Endothelial cell of umbilical vein (primary cell): ENCODE results near the gene SIDT1. TPM values are rescaled to one million over a fixed set of nuclear protein-coding genes. Genes with fewer than 3 reads are reported as not detected.

Experiments used
- BruUV-seq: library from RNA; stranded (reverse); fragments of 400-500 nt; replicated peaks from 2 replicates; lab custom pipeline; 2021; lab: Mats Ljungman, UMichigan
- CTCF ChIA-PET: fragments of 300-600, 350-600 bp; sonication (Branson Sonifier 250); formaldehyde crosslinking; loops from one replicate; lab custom pipeline; 2021; ENCODE audit warnings: antibody characterized with exemption, inconsistent platforms; lab: Charles Lee
- POLR2A ChIA-PET: fragments of 300-600, 350-600 bp; sonication (Branson Sonifier 250); formaldehyde crosslinking; loops from one replicate; lab custom pipeline; 2021; ENCODE audit warnings: antibody characterized with exemption, inconsistent platforms; lab: Charles Lee
- DNase-seq: peaks from one replicate; pipeline ENCODE4 v3.0.0-alpha.2; 2011; ENCODE audit warnings: low read depth, low spot score
- FAIRE-seq: peaks from 2 replicates; lab custom pipeline; 2011; peaks lifted over from hg19 to GRCh38; lab: Jason Lieb, UNC
- H2AFZ ChIP-seq: 2 replicates; pipeline ENCODE4 v1.6.0; 2012; ENCODE audit warnings: low read depth, low read length, control low read depth, inconsistent platforms
- H3K27ac ChIP-seq: 2 replicates; pipeline ENCODE4 v1.5.1; 2011; ENCODE audit warnings: low read depth, mild to moderate bottlenecking, control low read depth, low read length, moderate library complexity; ENCODE audit not compliant: insufficient read depth
- H3K27me3 ChIP-seq, 2 experiments: 2 replicates each; pipeline versions ENCODE4 v1.6.0 to v1.6.1; 2011; ENCODE audit warnings: low read length in 2 of 2, mixed read lengths in 1 of 2; ENCODE audit not compliant: control insufficient read depth in 2 of 2, insufficient read depth in 2 of 2
- H3K36me3 ChIP-seq, 2 experiments: 2 replicates in 1 of 2; 3 replicates in 1 of 2; pipeline ENCODE4 v1.5.1; 2011; ENCODE audit warnings: low read length in 2 of 2, mild to moderate bottlenecking in 1 of 2, moderate library complexity in 1 of 2; ENCODE audit not compliant: control insufficient read depth in 2 of 2, insufficient read depth in 2 of 2; ENCODE audit errors: extremely low read depth in 1 of 2
- H3K4me1 ChIP-seq: 3 replicates; pipeline ENCODE4 v1.5.1; 2011; ENCODE audit warnings: mild to moderate bottlenecking, low read length; ENCODE audit not compliant: control insufficient read depth, insufficient read depth; ENCODE audit errors: extremely low read depth
- H3K4me2 ChIP-seq: 2 replicates; pipeline ENCODE4 v1.6.1; 2011; ENCODE audit warnings: low read length, control low read depth, mixed read lengths; ENCODE audit not compliant: insufficient read depth
- H3K4me3 ChIP-seq, 3 experiments: fragments of 200-600 bp in 1 of 3; sonication (generic), shearing (Covaris generic) in 1 of 3; replicated peaks in 1 of 3; 2 replicates each; pipeline ENCODE4 v1.5.1; 2011 to 2016; ENCODE audit warnings: control low read depth in 3 of 3, low read length in 3 of 3, mild to moderate bottlenecking in 2 of 3, inconsistent platforms in 1 of 3, low read depth in 1 of 3, moderate library complexity in 1 of 3; ENCODE audit not compliant: insufficient read depth in 1 of 3
- H3K79me2 ChIP-seq: 2 replicates; pipeline ENCODE4 v1.6.0; 2012; ENCODE audit warnings: low read length, inconsistent platforms; ENCODE audit not compliant: control insufficient read depth, insufficient read depth
- H3K9ac ChIP-seq: replicated peaks from 2 replicates; pipeline ENCODE3; 2011; ENCODE audit warnings: low read length, control low read depth; ENCODE audit not compliant: insufficient read depth; ENCODE audit errors: extremely low read depth
- H3K9me1 ChIP-seq: replicated peaks from 3 replicates; pipeline ENCODE4 v1.6.0; 2011; ENCODE audit warnings: mild to moderate bottlenecking, low read length; ENCODE audit not compliant: control insufficient read depth, insufficient read depth; ENCODE audit errors: extremely low read depth
- H3K9me3 ChIP-seq: replicated peaks from 2 replicates; pipeline ENCODE4 v1.5.1; 2012; ENCODE audit warnings: low read length, inconsistent platforms; ENCODE audit not compliant: control insufficient read depth, insufficient read depth
- H4K20me1 ChIP-seq: replicated peaks from 2 replicates; pipeline ENCODE3; 2011; ENCODE audit warnings: mild to moderate bottlenecking, low read length; ENCODE audit not compliant: control insufficient read depth, insufficient read depth; ENCODE audit errors: extremely low read depth
- CTCF ChIP-seq, 2 donors: IDR thresholded peaks; 1 replicate in 1 of 2; 2 replicates in 1 of 2; pipeline ENCODE4 v1.5.1; 2011; ENCODE audit warnings: low read length in 2 of 2, mild to moderate bottlenecking in 2 of 2, moderate library complexity in 2 of 2, control low read depth in 1 of 2, inconsistent platforms in 1 of 2, low read depth in 1 of 2; ENCODE audit not compliant: insufficient read depth in 1 of 2; ENCODE audit errors: extremely low read depth in 1 of 2
- EZH2 ChIP-seq: IDR thresholded peaks from 2 replicates; pipeline ENCODE4 v1.6.1; 2012; ENCODE audit warnings: borderline replicate concordance, low read depth, mild to moderate bottlenecking, moderate library complexity, low read length, inconsistent platforms; ENCODE audit not compliant: severe bottlenecking
- FOS ChIP-seq: IDR thresholded peaks from 2 replicates; pipeline ENCODE4 v1.6.1; 2011; ENCODE audit warnings: mild to moderate bottlenecking, low read length, moderate library complexity, borderline replicate concordance; ENCODE audit not compliant: insufficient read depth
- GATA2 ChIP-seq: IDR thresholded peaks from 2 replicates; pipeline ENCODE4 v1.7.0; 2011; ENCODE audit warnings: low read depth, mild to moderate bottlenecking, moderate library complexity, mixed read lengths, low read length; ENCODE audit not compliant: insufficient read length, insufficient read depth
- JUN ChIP-seq: IDR thresholded peaks from 2 replicates; pipeline ENCODE4 v1.6.1; 2011; ENCODE audit warnings: borderline replicate concordance, low read depth; ENCODE audit not compliant: insufficient read length, insufficient read depth
- MAX ChIP-seq: IDR thresholded peaks from 2 replicates; pipeline ENCODE4 v1.6.1; 2011; ENCODE audit not compliant: insufficient read depth, insufficient read length
- MYC ChIP-seq: IDR thresholded peaks from one replicate; pipeline ENCODE4 v1.6.1; 2011; ENCODE audit warnings: mild to moderate bottlenecking, low read depth, low read length
- POLR2A ChIP-seq: IDR thresholded peaks from 2 replicates; pipeline ENCODE4 v1.6.1; 2012; ENCODE audit warnings: low read depth, mild to moderate bottlenecking, control low read depth, low read length
- POLR2AphosphoS5 ChIP-seq: IDR thresholded peaks from 2 replicates; pipeline ENCODE4 v1.6.1; 2012; ENCODE audit warnings: low read depth, mild to moderate bottlenecking, control low read depth, low read length, moderate library complexity; ENCODE audit not compliant: insufficient read depth
- dilution Hi-C: fragments of 300-500 bp; cut with MboI; formaldehyde crosslinking; loops from one replicate; pipeline ENCODE4 v1.15.0; 2019; ENCODE audit warnings: low sequenced_read_pairs; ENCODE audit not compliant: extremely low pct_ligation_motif_present
- intact Hi-C: fragments of 100-400 bp; cut with micrococcal nuclease; formaldehyde crosslinking; loops from one replicate; pipeline ENCODE4 v1.10.0; 2022
- polyA plus RNA-seq, 4 experiments: library from polyadenylated mRNA; depleted of rRNA in 3 of 4; stranded (reverse) in 3 of 4; unstranded in 1 of 4; fragments of >200 nt; gene quantifications; 2 replicates each; pipeline versions ENCODE4 v1.2.1 to v1.2.3, GENCODE V29; 2011 to 2012; ENCODE audit warnings: missing spikeins in 1 of 4
- total RNA-seq: library from RNA; stranded (reverse); gene quantifications from 2 replicates; pipeline ENCODE4 v1.2.3, GENCODE V29; 2021

The SIDT1 gene
- total and polyA plus RNA-seq, 2 donors (not counting 3 experiments of a cell fraction or from before 2014, with no cell fraction given), result 0.07 TPM; not detected in 1

- BruUV-seq, result no TSS peak
Measured at GRCh38 chr3:113600418-113601182, 68.2 kb downstream of the SIDT1 start.

More at GRCh38 chr3:113600418-113601182, 68.2 kb downstream of the SIDT1 start:
- FAIRE-seq (no peak), DNase-seq (no peak)
- intact Hi-C loops (no loop called here), dilution Hi-C loops (no loop called here)
- Histone ChIP-seq H3K9me3 (no peaks in the 10 kb centered on the region), H3K27me3 (peaks cover 9 to 10% of the 10 kb centered on the region in 2 experiments), H2AFZ (no peak overlapping the region), H3K9me1 (no peaks in the 10 kb centered on the region), H3K27ac (no peak overlapping the region), H3K4me3 (no peak overlapping the region), H3K9ac (no peak overlapping the region), H3K4me1 (no peaks in the 10 kb centered on the region), H4K20me1 (no peaks in the 10 kb centered on the region), H3K4me2 (no peak overlapping the region), H3K79me2 (no peaks in the 10 kb centered on the region), H3K36me3 (no peaks in the 10 kb centered on the region)
- ChIA-PET CTCF (no interaction called here), POLR2A (no interaction called here)
- TF ChIP-seq FOS (no peak), MAX (no peak), POLR2AphosphoS5 (no peak), POLR2A (no peak), JUN (no peak), MYC (no peak), GATA2 (no peak), CTCF (IDR thresholded peaks at IDR 0.05; ENCODE audit: extremely low read depth in 1 of 2, insufficient read depth in 1 of 2, low read depth in 1 of 2, low read length in 2 of 2) (no peak), EZH2 (no peak)
